NT2/D1 (cell line): ENCODE data around the gene HS6ST1.

ENCODE experiments used
- SUZ12 ChIP-seq: IDR thresholded peaks from 2 replicates; pipeline ENCODE4 v1.6.1; 2011; ENCODE audit not compliant: insufficient read length, insufficient read depth; ENCODE audit errors: extremely low read depth
- YY1 ChIP-seq: IDR thresholded peaks from 2 replicates; pipeline ENCODE4 v1.6.1; 2011; ENCODE audit not compliant: insufficient read length, insufficient read depth
- ZNF274 ChIP-seq: IDR thresholded peaks from 2 replicates; pipeline ENCODE4 v1.6.1; 2011; ENCODE audit warnings: mild to moderate bottlenecking, low read depth, low read length

- TF ChIP-seq SUZ12 (no peak), ZNF274 (no peak), YY1 (no peak)
These were observed 29.9 kb downstream of the HS6ST1 start for GRCh38 chr2:128288781-128289180.
